Measurements from ENCODE around the gene CCNE1. TPM values are rescaled to one million over a fixed set of nuclear protein-coding genes. Genes with fewer than 3 reads are reported as not detected.

The CCNE1 gene
- total and polyA plus RNA-seq, 2 of the 13 experiments (the other 11 are each of a cell fraction or from before 2014, with no cell fraction given) = 16.0 to 50.6 TPM

GRCh38 chr19:29811125-29812079, at the start of gene CCNE1 (continued):
- TF ChIP-seq ZNF407 (CRISPR knock-in tag; IDR thresholded peaks at IDR 0.05; ENCODE audit: not compliant biosample characterization) = peak; percentile 42
- TF ChIP-seq ZIK1 (CRISPR knock-in tag; IDR thresholded peaks at IDR 0.05; ENCODE audit: borderline replicate concordance, low read depth) = 0 out of 2 replicates have a peak, but pooled peaks have one; percentile 52
- 0 out of 2 replicates have a peak, but pooled peaks have one; percentile 39 for TF ChIP-seq POGK (CRISPR knock-in tag; conservative IDR thresholded peaks at IDR 0.05)
- TF ChIP-seq TFDP2 (CRISPR knock-in tag; IDR thresholded peaks at IDR 0.05) = peak; percentile 85
- no peak for TF ChIP-seq HNF1A (IDR thresholded peaks at IDR 0.05; ENCODE audit: low read depth)
- TF ChIP-seq HNF1A (CRISPR knock-in tag; IDR thresholded peaks at IDR 0.05; ENCODE audit: borderline replicate concordance) = 0 out of 2 replicates have a peak, but pooled peaks have one; percentile 36
- TF ChIP-seq ETV5 (CRISPR knock-in tag; IDR thresholded peaks at IDR 0.05; ENCODE audit: borderline replicate concordance) = peak; percentile 23; the same call in 1 of the 2 replicates
- peak; percentile 49; the same call in 1 of the 2 replicates for TF ChIP-seq ZNF350 (CRISPR knock-in tag; IDR thresholded peaks at IDR 0.05; ENCODE audit: borderline replicate concordance, low read depth)
- TF ChIP-seq SP1 (IDR thresholded peaks at IDR 0.05) = no peak
- TF ChIP-seq SP1 (CRISPR knock-in tag; IDR thresholded peaks at IDR 0.05) = peak; percentile 32; the same call in 1 of the 2 replicates
